IMR-90 (cell line): ENCODE data around the gene DET1. TPM values are rescaled to one million over a fixed set of nuclear protein-coding genes. Genes with fewer than 3 reads are reported as not detected.

Source experiments
- ATAC-seq: fragments of 200-7000 bp; cut with Tn5 transposase; 2 replicates; pipeline ENCODE4 v1.9.1; 2020; ENCODE audit warnings: low read depth, mild to moderate bottlenecking, moderate library complexity
- BruUV-seq: library from RNA; stranded (reverse); fragments of 400-500 nt; replicated peaks from 2 replicates; lab custom pipeline; 2021; lab: Mats Ljungman, UMichigan
- CTCF ChIA-PET: fragments of 300-600 bp; formaldehyde crosslinking; extraction: SDS; loops from one replicate; lab custom pipeline; 2021; ENCODE audit warnings: antibody characterized with exemption; lab: Yijun Ruan, JAX
- POLR2A ChIA-PET: fragments of 300-600 bp; sonication (Branson Sonifier 250); formaldehyde crosslinking; loops from one replicate; lab custom pipeline; 2022; ENCODE audit warnings: antibody characterized with exemption; ENCODE audit not compliant: unreplicated experiment; lab: Charles Lee
- DNase-seq: peaks from one replicate; pipeline ENCODE4 v3.0.0; 2013
- H2AFZ ChIP-seq: replicated peaks from 2 replicates; pipeline ENCODE3; 2013; ENCODE audit warnings: low read length, mild to moderate bottlenecking; ENCODE audit not compliant: poor library complexity
- H2AK5ac ChIP-seq: 2 replicates; pipeline ENCODE4 v1.6.1; 2013; ENCODE audit warnings: low read depth, low read length, inconsistent platforms
- H2AK9ac ChIP-seq: replicated peaks from 2 replicates; pipeline ENCODE3; 2013; ENCODE audit warnings: mild to moderate bottlenecking, low read depth, low read length, moderate library complexity; ENCODE audit not compliant: poor library complexity
- H2BK120ac ChIP-seq: 2 replicates; pipeline ENCODE4 v1.6.1; 2013; ENCODE audit warnings: low read depth, low read length, inconsistent platforms
- H2BK15ac ChIP-seq: 3 replicates; pipeline ENCODE4 v1.6.1; 2013; ENCODE audit warnings: low read depth, low read length, inconsistent platforms
- H2BK20ac ChIP-seq: 2 replicates; pipeline ENCODE4 v1.6.1; 2013; ENCODE audit warnings: low read depth, mild to moderate bottlenecking, inconsistent platforms, low read length, moderate library complexity
- H2BK5ac ChIP-seq: 2 replicates; pipeline ENCODE4 v1.6.1; 2013; ENCODE audit warnings: mild to moderate bottlenecking, low read depth, low read length, inconsistent platforms; ENCODE audit not compliant: poor library complexity, severe bottlenecking
- H3K14ac ChIP-seq: replicated peaks from 2 replicates; pipeline ENCODE4 v1.6.1; 2013; ENCODE audit warnings: low read depth, low read length, inconsistent platforms
- H3K18ac ChIP-seq: 2 replicates; pipeline ENCODE4 v1.6.1; 2013; ENCODE audit warnings: low read depth, low read length, control low read depth
- H3K23ac ChIP-seq: 2 replicates; pipeline ENCODE4 v1.6.1; 2013; ENCODE audit warnings: low read depth, low read length, inconsistent platforms
- H3K27ac ChIP-seq: 2 replicates; pipeline ENCODE4 v1.5.1; 2013; ENCODE audit warnings: mild to moderate bottlenecking, control low read depth, low read length; ENCODE audit not compliant: insufficient read depth
- H3K27me3 ChIP-seq: 2 replicates; pipeline ENCODE4 v1.6.1; 2013; ENCODE audit warnings: low read length; ENCODE audit not compliant: control insufficient read depth, insufficient read depth
- H3K36me3 ChIP-seq: 2 replicates; pipeline ENCODE4 v1.6.1; 2013; ENCODE audit warnings: low read length, mixed read lengths; ENCODE audit not compliant: control insufficient read depth, insufficient read depth
- H3K4ac ChIP-seq: 2 replicates; pipeline ENCODE4 v1.6.1; 2013; ENCODE audit warnings: low read depth, low read length, inconsistent platforms
- H3K4me1 ChIP-seq: 2 replicates; pipeline ENCODE4 v1.6.1; 2013; ENCODE audit warnings: low read length, mixed read lengths; ENCODE audit not compliant: control insufficient read depth, insufficient read depth
- H3K4me2 ChIP-seq: 2 replicates; pipeline ENCODE4 v1.6.1; 2013; ENCODE audit warnings: low read depth, mild to moderate bottlenecking, control low read depth, low read length, moderate library complexity
- H3K4me3 ChIP-seq: 2 replicates; pipeline ENCODE4 v1.5.1; 2013; ENCODE audit warnings: low read depth, mild to moderate bottlenecking, control low read depth, low read length, moderate library complexity; ENCODE audit not compliant: insufficient read depth
- H3K56ac ChIP-seq: 2 replicates; pipeline ENCODE4 v1.6.1; 2013; ENCODE audit warnings: low read length, inconsistent platforms; ENCODE audit not compliant: insufficient read depth; ENCODE audit errors: extremely low read depth
- H3K79me1 ChIP-seq, 2 experiments: 2 replicates each; pipeline ENCODE4 v1.6.1; 2013; ENCODE audit warnings: low read length in 2 of 2, inconsistent platforms in 1 of 2, low read depth in 1 of 2
- H3K9ac ChIP-seq: 2 replicates; pipeline ENCODE4 v1.6.1; 2013; ENCODE audit warnings: low read depth, low read length, control low read depth
- H3K9me1 ChIP-seq: 2 replicates; pipeline ENCODE4 v1.6.1; 2013; ENCODE audit warnings: low read length, inconsistent platforms; ENCODE audit not compliant: insufficient read depth
- H3K9me3 ChIP-seq: 2 replicates; pipeline ENCODE4 v1.6.1; 2013; ENCODE audit warnings: low read length; ENCODE audit not compliant: control insufficient read depth, insufficient read depth
- H4K20me1 ChIP-seq: 2 replicates; pipeline ENCODE4 v1.6.1; 2013; ENCODE audit warnings: low read length, inconsistent platforms; ENCODE audit not compliant: insufficient read depth
- H4K5ac ChIP-seq: 2 replicates; pipeline ENCODE4 v1.6.1; 2013; ENCODE audit warnings: mild to moderate bottlenecking, low read depth, low read length, control low read depth
- H4K8ac ChIP-seq, 2 experiments: 2 replicates each; pipeline ENCODE4 v1.6.1; 2013; ENCODE audit warnings: low read depth in 2 of 2, low read length in 2 of 2, control low read depth in 1 of 2, inconsistent platforms in 1 of 2
- H4K91ac ChIP-seq: 2 replicates; pipeline ENCODE4 v1.6.1; 2013; ENCODE audit warnings: low read depth, low read length, inconsistent platforms; ENCODE audit not compliant: insufficient read depth
- FOS ChIP-seq: fragments of 150-350 bp; IDR thresholded peaks from 2 replicates; pipeline ENCODE4 v1.6.1; 2016; ENCODE audit warnings: low read depth, low read length
- RFX5 ChIP-seq: IDR thresholded peaks from 2 replicates; pipeline ENCODE4 v1.8.0; 2012; ENCODE audit warnings: low read depth, mild to moderate bottlenecking, low read length, moderate library complexity
- WGBS, 2 experiments: methylation state at CpG; one replicate each; pipeline versions ENCODE4 v1.1.5 to v1.1.7; 2013; ENCODE audit warnings: missing lambda C conversion rate in 2 of 2; ENCODE audit not compliant: insufficient read length in 1 of 2; ENCODE audit errors: extremely low coverage in 2 of 2; 5-methylcytosine and 5-hydroxymethylcytosine counted together
- dilution Hi-C: fragments of 300-500 bp; cut with HindIII; formaldehyde crosslinking; loops from one replicate; pipeline ENCODE4 v1.14.3; 2018; ENCODE audit warnings: low sequenced_read_pairs; ENCODE audit not compliant: unreplicated experiment
- in situ Hi-C: fragments of 300-500 bp; cut with MboI; formaldehyde crosslinking; loops from 3 replicates; pipeline ENCODE4 v1.14.3; 2019; ENCODE audit warnings: low sequenced_read_pairs, inconsistent platforms, mixed read lengths
- intact Hi-C: fragments of 100-400 bp; cut with micrococcal nuclease; formaldehyde crosslinking; loops from 2 replicates; pipeline ENCODE4 v1.10.0; 2022
- polyA plus RNA-seq, 3 experiments: library from polyadenylated mRNA; depleted of rRNA; stranded (reverse); fragments of >200 nt; gene quantifications; 2 replicates each; pipeline ENCODE4 v1.2.3, GENCODE V29; 2012; ENCODE audit warnings: low replicate concordance in 1 of 3
- total RNA-seq: library from RNA; depleted of rRNA; stranded (reverse); fragments of >200 nt; gene quantifications from 2 replicates; pipeline ENCODE4 v1.2.3, GENCODE V29; 2012

DET1 gene
- total and polyA plus RNA-seq, 2 of the 4 experiments (the other 2 are of a cell fraction) = 5.6 to 9.1 TPM

- TF ChIP-seq RFX5 = no peak
Measured at GRCh38 chr15:88537591-88538317, 8.7 kb downstream of the DET1 start (continued).

GRCh38 chr15:88535607-88536313, 10.7 kb downstream of the DET1 start:
- TF ChIP-seq FOS = no peak
- Histone ChIP-seq H3K18ac (no peak overlapping the region), H3K4ac (no peak overlapping the region), H2BK5ac (no peak overlapping the region), H3K4me1 (no peaks in the 10 kb centered on the region), H3K36me3 (peaks cover 7% of the 10 kb centered on the region), H3K14ac (no peak overlapping the region), H2AK5ac (no peak overlapping the region), H3K4me2 (no peak overlapping the region), H4K20me1 (no peaks in the 10 kb centered on the region), H4K91ac (no peak overlapping the region), H3K27me3 (no peaks in the 10 kb centered on the region), H3K9me1 (peaks cover 5% of the 10 kb centered on the region; the same call in 1 of the 2 replicates), H2BK15ac (no peak overlapping the region), H2AFZ (no peak overlapping the region), H3K23ac (no peak overlapping the region), H2BK20ac (no peak overlapping the region), H3K56ac (no peak overlapping the region), H3K79me1 (peaks cover 4 to 9% of the 10 kb centered on the region in 2 experiments; a peak in 2 of 4 replicates), H3K9ac (no peak overlapping the region), H3K9me3 (no peaks in the 10 kb centered on the region), H4K8ac (no peak overlapping the region), H2AK9ac (no peak overlapping the region), H2BK120ac (no peak overlapping the region), H3K27ac (no peak overlapping the region), H3K4me3 (no peak overlapping the region), H4K5ac (no peak overlapping the region)
- WGBS, 2 experiments = no CpG with 5 or more reads among the region's 3 CpGs
- intact Hi-C loops (no loop called here), in situ Hi-C loops (no loop called here), dilution Hi-C loops (no loop called here)
- CTCF ChIA-PET = interaction anchor here (0.6 kb wide), 1 partner anchor 1664 kb away, joined by 4 read pairs; no protein-coding TSS in a partner anchor
- DNase-seq (no peak), ATAC-seq (no peak)
- POLR2A ChIA-PET = no interaction called here
- no TSS peak for BruUV-seq
